T-helper 1 cell treated with Interleukin-12 subunit alpha and Interleukin-12 subunit beta and Interleukin-4 antibody, amounts not matched to agents 30 ng/mL and 1 ng/mL, for 36 hours (primary cell): ENCODE measurements around the gene ITGB8. TPM values are rescaled to one million over a fixed set of nuclear protein-coding genes. Genes with fewer than 3 reads are reported as not detected.

Experiments used
- intact Hi-C: fragments of 100-400 bp; cut with micrococcal nuclease; formaldehyde crosslinking; loops from one replicate; pipeline ENCODE4 v1.15.1; 2024
- total RNA-seq: library from RNA; stranded (reverse); gene quantifications from 2 replicates; pipeline ENCODE4 v1.2.3, GENCODE V29; 2022

ITGB8 gene
- total RNA-seq, 1 donor from 2014 or later = not detected

DNA sequence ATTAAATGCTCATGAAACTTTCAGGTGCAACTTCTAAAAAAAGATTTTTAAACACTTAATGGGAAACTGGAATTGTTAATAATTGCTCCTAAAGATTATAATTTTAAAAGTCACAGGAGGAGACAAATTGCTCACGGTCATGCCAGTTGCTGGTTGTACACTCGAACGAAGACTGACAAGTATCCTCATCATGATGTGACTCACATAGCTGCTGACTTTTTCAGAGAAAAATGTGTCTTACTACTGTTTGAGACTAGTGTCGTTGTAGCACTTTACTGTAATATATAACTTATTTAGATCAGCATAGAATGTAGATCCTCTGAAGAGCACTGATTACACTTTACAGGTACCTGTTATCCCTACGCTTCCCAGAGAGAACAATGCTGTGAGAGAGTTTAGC lies 79.3 kb downstream of the ITGB8 start:
- intact Hi-C loops = no loop called here

DNA sequence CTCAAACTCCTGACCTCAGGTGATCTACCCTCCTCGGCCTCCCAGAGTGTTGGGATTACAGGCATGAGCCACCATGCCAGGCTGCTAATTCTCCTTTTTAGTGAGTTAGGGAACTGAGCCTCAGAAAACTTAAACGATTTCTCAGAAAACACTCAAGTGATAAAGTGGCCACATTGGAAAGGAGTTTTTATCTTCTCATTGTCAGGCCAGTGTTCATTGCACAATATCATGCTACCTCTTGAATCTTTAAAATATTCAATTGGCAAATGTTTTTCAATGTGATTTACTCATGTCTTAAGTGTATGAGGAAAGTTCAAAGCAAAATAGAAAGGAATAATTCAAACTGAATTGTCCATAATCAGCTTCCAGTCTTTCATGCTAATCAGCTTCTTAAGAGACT lies 80.7 kb downstream of the ITGB8 start:
- intact Hi-C loops = no loop called here

GRCh38 chr7:20412032-20412431 lies 81.3 kb downstream of the ITGB8 start:
- intact Hi-C loops = no loop called here

DNA sequence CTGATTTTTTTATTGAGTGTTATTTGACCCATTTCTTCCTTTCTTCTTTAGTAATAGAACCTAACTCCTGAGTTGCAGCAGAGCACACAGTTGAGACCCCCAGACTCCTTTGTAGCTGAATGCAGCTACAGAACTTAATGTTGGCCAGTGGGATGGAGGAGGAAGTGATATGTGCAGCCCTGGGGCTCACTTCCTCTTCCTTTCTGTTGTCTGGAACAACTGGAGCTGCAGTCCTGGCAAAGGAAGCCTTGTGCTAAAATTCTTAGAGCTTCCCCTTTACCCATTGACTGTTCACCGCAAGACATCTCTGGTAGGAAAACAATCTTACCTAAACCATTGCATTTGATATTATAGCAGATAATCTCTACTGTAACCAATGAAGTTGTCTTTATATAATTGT lies 86.6 kb downstream of the ITGB8 start:
- intact Hi-C loops = no loop called here

GRCh38 chr7:20417675-20418382 lies 87.1 kb downstream of the ITGB8 start:
- intact Hi-C loops = no loop called here

GRCh38 chr7:20424500-20424899 lies 93.8 kb downstream of the ITGB8 start:
- intact Hi-C loops = no loop called here

DNA sequence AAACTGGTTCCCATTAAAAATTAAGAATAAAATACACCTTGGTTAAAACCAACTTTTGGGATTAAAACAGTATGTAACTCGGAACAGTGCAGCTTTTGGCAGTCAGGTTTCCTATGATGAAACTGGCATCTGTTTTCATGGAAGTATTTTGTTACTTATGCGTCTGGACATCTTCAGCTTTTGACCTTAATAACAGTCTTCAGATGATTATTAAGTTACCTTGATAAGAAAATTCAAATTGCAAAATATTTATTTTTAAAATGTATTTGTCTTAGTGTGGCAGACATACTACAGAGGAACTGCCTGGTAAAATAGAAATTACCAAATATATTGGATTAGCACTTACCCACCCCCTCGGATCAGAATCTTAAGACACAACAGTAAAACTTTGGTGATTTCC lies 100.0 kb downstream of the ITGB8 start:
- intact Hi-C loops = no loop called here

DNA sequence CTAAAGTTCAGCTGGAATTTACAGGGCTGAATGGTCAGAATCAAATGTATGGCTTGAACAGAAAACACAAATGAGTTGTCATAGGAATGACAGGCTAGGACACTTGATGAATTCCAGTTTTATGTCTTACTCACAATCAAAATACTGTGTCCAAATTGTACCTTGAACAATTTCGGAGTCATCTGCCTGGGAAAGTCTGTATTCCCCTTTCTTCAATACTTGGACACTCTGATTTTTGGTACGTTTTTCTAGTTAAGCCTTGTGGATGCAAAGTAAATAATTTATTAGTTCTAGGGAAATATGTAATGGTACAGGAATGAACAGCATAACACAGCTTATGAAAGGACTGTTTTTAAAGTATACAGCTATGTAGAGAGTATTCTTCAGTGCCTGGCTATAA lies 100.4 kb downstream of the ITGB8 start:
- intact Hi-C loops = no loop called here

DNA sequence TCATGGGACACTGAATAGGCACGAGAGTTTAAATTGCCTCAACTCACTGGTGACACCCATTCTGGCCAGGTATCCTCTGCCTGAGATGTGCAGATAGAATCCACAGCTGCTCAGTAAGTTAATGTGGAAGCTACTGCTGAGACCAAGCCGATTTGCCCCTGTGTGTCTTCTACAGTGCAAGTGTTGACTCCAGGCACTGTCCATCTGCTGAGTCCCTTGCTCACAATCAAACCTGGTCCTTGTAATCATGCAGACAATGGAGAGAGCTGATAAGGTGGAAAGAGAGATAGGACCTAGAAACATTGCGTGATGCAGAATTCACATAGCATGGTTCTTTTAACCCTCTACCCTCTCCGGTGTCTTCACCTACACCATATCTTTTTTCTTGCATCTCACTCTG lies 101.4 kb downstream of the ITGB8 start:
- intact Hi-C loops = no loop called here

DNA sequence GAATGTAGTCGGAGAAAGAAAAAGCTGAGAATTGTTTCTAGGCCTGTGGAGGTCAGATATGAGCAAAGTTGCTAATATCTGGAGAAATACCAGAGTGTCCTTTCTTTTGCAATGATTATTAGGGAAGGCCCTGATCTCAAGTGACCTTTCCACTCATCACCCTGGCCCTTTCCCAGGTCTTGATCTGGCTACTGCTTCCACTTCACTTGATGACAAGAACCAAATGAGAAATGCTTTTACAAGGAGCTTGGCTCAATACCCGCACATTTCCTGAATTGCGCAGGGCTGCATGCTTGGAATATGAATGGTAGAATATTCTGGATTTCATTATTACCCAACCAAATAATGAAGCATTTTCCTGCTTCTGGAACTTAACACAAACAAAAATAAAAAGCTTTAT lies 104.6 kb downstream of the ITGB8 start:
- intact Hi-C loops = no loop called here

DNA sequence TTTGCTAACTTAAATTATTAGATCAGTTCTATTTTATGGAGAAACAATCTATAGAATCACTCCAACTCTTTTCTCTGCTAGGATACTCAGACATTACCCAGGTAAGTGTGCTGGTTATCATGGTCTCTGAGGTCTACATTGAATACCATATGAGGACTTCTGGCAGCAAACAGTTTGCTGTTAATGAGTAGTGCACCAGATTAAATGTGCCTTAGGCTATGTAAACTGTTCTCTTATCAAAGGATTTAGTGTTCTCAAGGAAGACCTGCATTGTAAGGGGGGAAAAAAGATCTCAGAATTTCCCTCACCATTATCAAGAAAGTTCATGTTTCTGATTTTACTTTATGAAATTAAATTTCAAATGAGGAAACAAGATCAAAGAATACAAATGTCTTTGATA lies 107.5 kb downstream of the ITGB8 start:
- intact Hi-C loops = no loop called here

- intact Hi-C loops = no loop called here
These were observed 108.1 kb downstream of the ITGB8 start for GRCh38 chr7:20438694-20439376.

DNA sequence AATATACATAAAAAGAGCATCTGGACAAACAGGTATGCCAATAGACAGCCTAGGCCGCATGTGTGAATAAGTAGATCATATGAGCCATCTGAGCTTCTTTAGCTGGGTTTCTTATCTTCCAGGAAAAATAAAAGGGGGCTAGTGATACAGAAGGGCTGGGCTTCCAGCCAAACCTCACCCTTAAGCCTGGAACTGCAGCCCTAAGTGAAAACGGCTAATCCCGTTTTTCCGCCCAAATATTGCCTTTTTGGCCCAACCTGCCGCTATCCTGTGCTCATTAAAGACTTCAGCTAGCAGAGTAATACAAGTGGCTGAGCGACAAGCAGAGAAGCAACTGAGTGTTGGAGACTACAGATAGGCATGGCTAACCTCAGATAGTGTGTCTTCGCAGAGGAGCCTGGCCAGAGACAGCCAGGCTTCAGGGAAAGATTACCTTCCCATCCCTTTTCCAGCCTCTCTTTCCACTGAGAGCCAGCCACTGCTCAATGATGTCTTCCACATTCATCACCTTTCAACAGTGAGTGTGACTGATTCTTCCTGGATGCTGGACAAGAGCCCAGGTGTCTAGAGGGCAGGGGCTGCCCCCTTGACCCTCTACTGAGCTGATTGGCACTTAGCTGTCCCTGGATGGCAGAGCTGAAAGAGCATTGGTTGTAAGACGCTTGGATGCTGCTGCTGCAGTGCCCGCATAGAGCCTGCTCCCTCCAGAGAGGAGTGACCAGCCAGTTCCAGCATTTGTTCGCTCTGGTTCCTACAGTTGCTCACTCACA lies 108.9 kb downstream of the ITGB8 start:
- intact Hi-C loops = loop anchor here (10.0 kb wide), 1 partner anchor 685 kb away; no protein-coding TSS in a partner anchor

DNA sequence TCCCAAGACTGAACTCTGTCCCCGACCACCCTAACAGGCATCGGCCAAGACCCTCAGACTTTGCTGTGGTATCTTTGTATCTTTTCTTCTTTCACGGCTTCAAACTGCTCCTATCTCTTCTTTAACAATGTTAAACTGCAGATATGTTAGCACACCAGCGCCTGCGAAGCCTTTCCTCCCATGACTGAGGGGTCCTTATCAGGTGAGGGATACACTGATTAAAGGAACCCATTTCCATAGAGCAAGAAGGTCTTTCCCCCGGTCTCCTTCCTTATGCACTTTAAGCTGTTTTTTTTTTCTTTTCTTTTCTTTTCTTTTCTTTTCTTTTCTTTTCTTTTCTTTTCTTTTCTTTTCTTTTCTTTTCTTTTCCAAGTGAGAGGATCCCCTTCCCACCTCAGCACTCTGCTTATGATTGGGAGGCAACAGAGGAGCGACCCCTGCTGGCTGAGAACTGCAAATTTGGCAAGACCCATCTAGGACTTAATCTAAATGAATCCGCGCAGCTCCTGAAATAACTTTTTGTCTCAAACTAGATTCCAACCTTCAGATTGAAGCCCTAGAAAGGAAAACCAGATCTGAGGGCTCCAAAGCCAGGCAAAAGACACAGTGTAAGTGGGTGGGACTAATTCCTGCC lies 109.9 kb downstream of the ITGB8 start:
- intact Hi-C loops = loop anchor here (10.0 kb wide), 1 partner anchor 686 kb away; no protein-coding TSS in a partner anchor

DNA sequence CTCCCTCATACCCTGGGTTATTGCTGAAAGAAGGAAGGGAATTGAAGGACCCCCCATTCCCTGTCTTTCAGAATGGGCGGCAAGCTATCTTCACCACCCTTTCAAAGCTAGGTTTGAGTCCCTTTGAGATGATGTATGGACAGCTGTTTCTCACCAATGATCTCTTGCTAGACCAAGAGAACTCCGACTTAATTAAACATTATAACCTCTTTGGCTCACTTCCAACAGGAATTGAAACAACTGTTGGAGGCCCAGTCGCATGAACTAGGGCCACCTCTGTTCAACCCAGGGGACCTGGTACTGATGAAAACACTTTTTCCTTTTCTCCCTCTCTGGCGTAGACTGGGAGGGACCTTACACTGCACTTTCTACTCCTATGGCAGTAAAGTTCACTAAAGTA lies 110.6 kb downstream of the ITGB8 start:
- intact Hi-C loops = loop anchor here (10.0 kb wide), 1 partner anchor 687 kb away; no protein-coding TSS in a partner anchor

DNA sequence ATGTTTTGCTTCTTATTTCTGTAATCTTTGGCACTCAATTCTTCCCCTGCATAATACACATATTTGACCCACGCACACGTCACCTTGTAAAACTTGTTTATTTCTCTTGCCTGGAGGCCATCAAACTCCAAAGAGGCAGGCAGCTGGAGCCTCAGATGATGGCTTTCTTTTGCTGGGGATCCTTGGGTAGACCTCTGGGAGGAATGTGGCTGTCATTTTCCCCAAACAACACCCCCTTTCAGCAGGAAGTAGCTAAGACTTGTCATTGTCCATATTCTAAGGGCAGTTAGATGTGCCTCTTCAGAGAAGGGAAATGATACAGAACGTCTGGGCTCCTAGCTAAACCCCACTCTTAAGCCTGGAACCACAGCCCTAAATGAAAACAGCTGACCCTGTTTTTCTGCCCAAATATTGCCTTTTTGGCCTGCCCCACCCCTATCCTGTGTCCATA lies 111.3 kb downstream of the ITGB8 start:
- intact Hi-C loops = loop anchor here (10.0 kb wide), 1 partner anchor 687 kb away; no protein-coding TSS in a partner anchor

- intact Hi-C loops = loop anchor here (10.0 kb wide), 1 partner anchor 688 kb away; no protein-coding TSS in a partner anchor
These were observed 112.3 kb downstream of the ITGB8 start for GRCh38 chr7:20442951-20443350.

DNA sequence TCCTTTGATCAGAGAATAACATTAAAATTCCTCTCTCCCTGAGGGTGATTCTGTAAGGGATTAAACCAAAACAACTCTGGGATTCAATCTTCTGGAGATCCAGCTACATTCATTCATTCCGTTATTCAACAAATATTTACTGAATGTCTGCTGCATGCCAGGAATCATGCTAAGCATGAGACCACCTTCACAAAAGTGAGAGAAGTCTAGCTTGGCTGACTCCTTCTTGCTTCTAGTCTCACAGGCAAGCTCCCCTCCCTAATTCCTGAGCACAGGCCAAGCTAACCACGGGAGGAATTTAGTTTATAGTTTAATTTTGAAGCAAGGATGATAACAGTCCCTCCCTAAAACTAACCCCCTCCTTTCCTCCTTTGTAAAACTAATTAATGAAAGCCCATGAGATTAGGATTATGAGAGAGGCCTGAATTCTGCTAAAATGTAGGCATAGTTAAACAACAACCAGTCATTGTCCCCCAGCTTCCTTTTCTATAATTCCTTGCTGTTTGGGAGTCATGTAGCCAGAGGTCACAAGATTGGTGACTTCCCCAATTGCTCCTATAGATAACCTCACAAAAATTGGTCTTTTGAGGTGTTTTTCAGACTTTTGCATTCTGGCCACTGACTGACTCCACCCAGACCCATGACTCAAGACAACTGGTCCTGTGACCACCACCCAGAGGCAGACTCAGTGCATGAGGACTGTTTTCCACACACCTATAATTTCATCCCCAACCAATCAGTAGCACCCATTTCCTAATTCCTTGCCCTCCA lies 113.5 kb downstream of the ITGB8 start:
- intact Hi-C loops = loop anchor here (10.0 kb wide), 1 partner anchor 689 kb away; no protein-coding TSS in a partner anchor

- intact Hi-C loops = loop anchor here (10.0 kb wide), 1 partner anchor 692 kb away; no protein-coding TSS in a partner anchor
These were observed 116.4 kb downstream of the ITGB8 start for GRCh38 chr7:20447021-20447650.

DNA sequence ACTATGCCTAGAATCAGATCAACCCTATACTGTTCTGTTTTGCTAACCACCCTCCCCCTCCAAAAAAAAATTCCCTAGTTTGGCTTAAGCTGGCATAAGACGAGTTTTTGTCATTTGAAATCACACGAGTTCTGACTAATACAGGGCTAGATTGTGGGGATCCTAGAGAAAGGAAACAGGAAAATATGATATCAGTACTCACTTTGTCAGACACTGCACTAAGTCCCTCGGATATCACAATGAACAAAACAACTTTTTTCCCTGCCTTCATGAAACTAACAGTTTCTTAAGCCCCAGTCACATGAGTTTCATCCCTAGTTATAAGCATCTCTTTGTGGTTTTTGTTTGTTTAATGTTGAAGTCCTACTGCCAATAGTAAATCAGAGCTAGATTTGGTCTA lies 118.5 kb downstream of the ITGB8 start:
- intact Hi-C loops = loop anchor here (10.0 kb wide), 1 partner anchor 694 kb away; no protein-coding TSS in a partner anchor
